ENCODE data around the gene TTLL4. TPM values are rescaled to one million over a fixed set of nuclear protein-coding genes. Genes with fewer than 3 reads are reported as not detected.

TTLL4 gene
- total RNA-seq, 2 donors from 2014 or later, result 9.1 to 31.3 TPM

DNA sequence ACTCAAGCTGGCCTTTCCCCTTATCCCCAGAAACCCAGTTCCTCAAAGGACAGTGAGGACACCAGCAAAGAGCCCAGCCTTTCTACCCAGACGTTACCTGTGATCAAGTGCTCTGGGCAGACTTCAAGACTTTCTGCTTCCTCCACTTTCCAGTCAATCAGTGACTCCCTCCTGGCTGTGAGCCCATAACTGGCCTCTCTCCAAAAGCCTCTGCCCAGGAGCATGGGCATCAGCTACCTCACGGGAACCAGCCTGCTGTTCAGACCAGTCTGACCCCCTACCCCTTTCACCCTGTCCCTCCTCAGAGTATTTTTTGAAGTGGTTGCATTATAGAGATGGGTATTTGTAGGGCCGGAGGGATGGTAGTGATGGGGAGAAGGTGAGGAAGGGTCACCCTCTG, 43.6 kb downstream of the TTLL4 start:
- WGBS, 2 donors, result 66 to 69% methylated on average over 3 of the region's 3 CpGs
- Histone ChIP-seq H3K4me3 (no peak overlapping the region), H3K36me3 (replicated peaks in 1 of 2; ENCODE audit: insufficient read depth in 1 of 2, low read depth in 2 of 2) (peaks cover 0 to 15% of the 10 kb centered on the region in 2 donors), H3K27ac (no peak overlapping the region), H3K27me3 (no peaks in the 10 kb centered on the region), H3K4me1 (no peaks in the 10 kb centered on the region), H3K9me3 (no peaks in the 10 kb centered on the region)
- DNase-seq (peak; percentile 16 to 60 (median 32)), ATAC-seq (no peak)
- intact Hi-C loops (cut with DNase I), result no loop called here
- TF ChIP-seq POLR2A (IDR thresholded peaks at IDR 0.05) (no peak), CTCF (IDR thresholded peaks at IDR 0.05) (no peak)

GRCh38 chr2:218754781-218755180, 44.1 kb downstream of the TTLL4 start:
- TF ChIP-seq POLR2A (IDR thresholded peaks at IDR 0.05), result no peak
- no peak for TF ChIP-seq CTCF (IDR thresholded peaks at IDR 0.05)
- no peak overlapping the region for H3K27ac ChIP-seq
- 77 to 97% methylated on average over 7 of the region's 7 CpGs for WGBS, 2 donors
- H3K36me3 ChIP-seq (replicated peaks in 1 of 2; ENCODE audit: insufficient read depth in 1 of 2, low read depth in 2 of 2), result peaks cover 0 to 12% of the 10 kb centered on the region in 2 donors
- DNase-seq (no peak), ATAC-seq (no peak)
- no peaks in the 10 kb centered on the region for H3K4me1 ChIP-seq
- H3K4me3 ChIP-seq, result no peak overlapping the region
- no peaks in the 10 kb centered on the region for H3K27me3 ChIP-seq
- H3K9me3 ChIP-seq, result no peaks in the 10 kb centered on the region
- intact Hi-C loops (cut with DNase I), result no loop called here

DNA sequence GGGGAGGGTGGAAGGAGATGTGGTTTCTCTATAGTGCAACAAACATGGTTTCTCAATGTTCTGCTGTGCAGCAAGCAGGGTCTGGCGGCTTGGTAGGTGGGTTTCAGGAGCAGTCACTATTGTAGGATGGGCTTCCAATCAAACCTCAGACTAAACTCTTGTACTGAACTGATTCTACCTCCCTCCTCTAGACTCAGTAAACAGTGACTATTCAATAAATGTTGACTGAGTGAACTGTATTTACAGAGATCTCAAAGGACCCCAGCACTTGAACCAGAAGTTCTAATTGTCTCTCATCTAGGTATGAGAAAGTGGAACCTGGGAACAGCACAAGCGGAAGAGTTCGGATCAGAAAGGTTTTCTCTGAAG, 44.5 kb downstream of the TTLL4 start:
- no peak for TF ChIP-seq CTCF (IDR thresholded peaks at IDR 0.05)
- TF ChIP-seq POLR2A (IDR thresholded peaks at IDR 0.05), result no peak
- WGBS, 2 donors, result 97 to 98% methylated on average over 3 of the region's 3 CpGs
- H3K36me3 ChIP-seq (replicated peaks in 1 of 2; ENCODE audit: insufficient read depth in 1 of 2, low read depth in 2 of 2), result peaks cover 0 to 9% of the 10 kb centered on the region in 2 donors

DNA sequence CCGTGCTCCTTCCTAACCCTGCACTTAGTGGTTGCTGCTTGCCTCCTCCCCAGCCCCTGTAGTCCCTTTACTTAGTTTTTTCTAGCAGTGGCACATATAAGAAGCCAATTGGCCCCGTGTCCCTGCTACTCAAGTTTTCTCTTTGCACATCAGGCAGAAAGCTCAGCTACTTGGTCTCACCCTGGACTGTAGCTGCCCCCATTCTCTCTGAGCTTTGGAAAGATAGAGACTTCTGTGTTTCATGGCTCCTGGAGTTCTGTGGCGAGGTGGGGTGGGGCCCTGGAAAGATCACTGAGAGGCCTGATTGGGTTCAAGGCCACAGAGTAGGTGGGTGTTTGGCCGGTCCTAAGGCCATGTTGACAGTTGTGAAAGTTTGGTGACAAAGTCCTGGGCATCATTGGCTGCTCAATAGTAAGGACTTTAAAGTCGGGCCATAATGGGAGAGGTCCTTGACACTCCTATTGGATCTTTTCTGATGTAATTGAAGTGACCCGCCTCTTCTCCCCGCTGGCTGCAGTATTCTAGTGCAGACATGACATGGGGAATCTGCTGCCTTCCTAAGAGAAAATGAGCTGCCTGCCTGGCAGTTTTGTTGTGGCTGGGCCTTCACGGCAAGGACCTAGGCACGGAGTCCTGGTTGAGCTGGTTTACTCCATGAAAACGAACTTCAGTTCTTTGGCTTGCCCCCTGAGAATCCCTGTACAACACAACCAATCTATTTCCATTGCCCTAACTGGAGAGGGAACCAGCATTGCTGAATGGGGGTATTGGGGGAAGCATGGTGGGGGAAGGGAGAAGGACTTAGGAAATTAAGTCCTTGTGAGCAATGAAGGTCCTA, 45.2 kb downstream of the TTLL4 start:
- Histone ChIP-seq H3K36me3 (replicated peaks in 1 of 2; ENCODE audit: insufficient read depth in 1 of 2, low read depth in 2 of 2) (peaks cover 0 to 9% of the 10 kb centered on the region in 2 donors), H3K4me1 (no peaks in the 10 kb centered on the region), H3K27ac (no peak overlapping the region), H3K9me3 (no peaks in the 10 kb centered on the region), H3K27me3 (no peaks in the 10 kb centered on the region), H3K4me3 (no peak overlapping the region)
- WGBS, 2 donors, result 90 to 92% methylated on average over 8 to 10 of the region's 10 CpGs
- ATAC-seq (no peak), DNase-seq (no peak)
- TF ChIP-seq POLR2A (IDR thresholded peaks at IDR 0.05), result no peak
- TF ChIP-seq CTCF (IDR thresholded peaks at IDR 0.05), result no peak
- intact Hi-C loops (cut with DNase I), result no loop called here

More for the DNA sequence above, 44.5 kb downstream of the TTLL4 start:
- Histone ChIP-seq H3K27ac (no peak overlapping the region), H3K27me3 (no peaks in the 10 kb centered on the region), H3K4me3 (no peak overlapping the region), H3K4me1 (no peaks in the 10 kb centered on the region), H3K9me3 (no peaks in the 10 kb centered on the region)
- intact Hi-C loops (cut with DNase I), result no loop called here
- ATAC-seq (no peak), DNase-seq (no peak)

All from body of pancreas (tissue), 4 donors.